ENCODE measurements around the gene FAM219A.
"Not testable (repeated sequence)": the region's sequence is repeated elsewhere in the genome, so short reads cannot be mapped to it uniquely, and the experiment has no call there.

FAM219A gene

DNA sequence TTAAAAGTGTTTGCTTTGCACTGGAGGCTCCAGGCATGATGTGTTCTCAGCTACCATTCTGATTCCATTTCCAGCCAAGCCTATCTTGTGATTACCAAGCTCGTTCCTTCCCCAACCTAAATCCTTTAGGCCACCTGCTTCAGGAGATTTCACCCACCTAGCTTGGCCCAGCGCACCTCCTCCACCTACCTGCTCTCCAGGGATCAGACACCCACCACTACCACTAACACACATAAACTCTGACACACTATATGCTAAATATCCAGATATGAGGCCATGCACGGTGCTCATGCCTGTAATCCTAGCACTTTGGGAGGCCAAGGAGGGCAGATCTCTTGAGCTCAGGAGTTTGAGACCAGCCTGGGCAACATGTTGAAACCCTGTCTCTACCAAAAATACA is 84.0 kb downstream of the FAM219A start:
- DNase-seq: no peak

- DNase-seq: no peak
Observed at GRCh38 chr9:34373749-34374148, 84.6 kb downstream of the FAM219A start.

DNA sequence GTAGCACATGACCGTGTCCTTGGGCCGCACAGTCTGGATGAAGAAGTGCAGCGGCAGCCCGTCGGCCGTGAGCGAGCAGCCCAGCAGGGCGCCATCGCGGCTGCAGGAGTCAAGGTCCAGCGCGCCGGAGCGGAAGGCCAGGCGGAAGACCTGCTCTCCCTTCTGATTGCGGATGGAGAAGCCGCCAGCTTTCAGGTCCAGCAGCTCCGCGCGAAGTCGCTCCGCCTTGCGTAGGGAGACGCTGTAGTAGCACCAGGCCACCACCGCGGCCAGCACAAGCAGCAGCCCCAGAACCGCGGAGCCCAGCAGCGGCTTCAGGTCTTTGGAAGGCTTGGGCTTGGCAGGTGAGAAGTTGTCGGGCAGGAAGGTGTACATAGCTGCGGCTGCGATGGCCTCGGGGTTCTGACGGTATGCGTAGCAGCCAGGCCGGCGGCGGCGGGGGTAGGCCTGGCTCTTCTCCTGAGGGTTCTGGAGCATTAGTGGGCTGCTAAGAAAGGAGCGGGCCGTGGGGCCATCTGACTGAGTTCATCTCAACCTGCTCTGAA is 85.8 kb downstream of the FAM219A start:
- no peak for DNase-seq

GRCh38 chr9:34371886-34372466 is 86.4 kb downstream of the FAM219A start:
- no peak for DNase-seq

DNA sequence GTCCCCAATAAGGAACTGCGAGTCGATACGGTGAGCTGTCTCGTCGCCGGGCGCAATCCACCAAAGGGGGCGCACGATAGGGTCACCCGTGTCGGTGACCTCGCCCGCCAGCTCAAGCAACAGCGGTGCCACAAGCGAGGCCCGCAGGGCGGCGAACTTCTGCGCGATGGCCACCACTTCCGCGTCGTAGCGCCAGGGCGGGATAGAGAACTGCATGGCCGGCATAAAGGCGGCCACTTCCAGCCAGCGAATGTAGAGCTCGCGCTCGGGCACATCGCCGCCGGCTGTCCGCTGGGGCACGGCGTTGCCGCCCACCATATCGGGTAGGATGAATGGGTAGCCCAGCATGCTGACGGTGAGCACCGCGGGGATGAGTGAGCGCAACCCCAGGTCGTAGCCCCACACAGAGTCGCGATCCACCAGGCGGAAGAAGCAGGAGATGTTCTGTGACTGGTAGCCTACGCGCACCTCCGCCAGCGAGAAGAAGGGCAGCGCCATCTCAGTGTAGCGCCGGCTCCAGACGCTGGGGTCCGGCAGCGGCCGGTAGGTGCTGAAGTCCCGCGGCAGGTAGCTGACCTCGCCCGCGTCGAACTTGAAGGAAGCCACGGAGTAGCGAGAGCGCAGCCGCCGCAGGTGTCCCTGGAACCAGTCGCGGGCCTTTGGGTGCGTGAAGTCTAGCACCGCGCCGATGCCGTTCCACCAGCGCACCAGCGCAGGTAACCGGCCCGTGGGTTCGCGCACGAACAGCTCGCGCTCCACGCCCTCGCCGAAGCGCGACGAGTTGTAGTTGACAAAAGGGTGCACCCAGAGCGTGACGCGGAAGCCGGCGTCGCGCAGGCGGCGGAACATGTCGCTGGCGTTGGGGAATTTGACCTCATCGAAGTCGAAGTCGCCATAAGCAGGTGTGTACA is 87.1 kb downstream of the FAM219A start:
- no peak for DNase-seq

- DNase-seq: no peak
Observed at GRCh38 chr9:34370335-34370969, 87.9 kb downstream of the FAM219A start.

DNA sequence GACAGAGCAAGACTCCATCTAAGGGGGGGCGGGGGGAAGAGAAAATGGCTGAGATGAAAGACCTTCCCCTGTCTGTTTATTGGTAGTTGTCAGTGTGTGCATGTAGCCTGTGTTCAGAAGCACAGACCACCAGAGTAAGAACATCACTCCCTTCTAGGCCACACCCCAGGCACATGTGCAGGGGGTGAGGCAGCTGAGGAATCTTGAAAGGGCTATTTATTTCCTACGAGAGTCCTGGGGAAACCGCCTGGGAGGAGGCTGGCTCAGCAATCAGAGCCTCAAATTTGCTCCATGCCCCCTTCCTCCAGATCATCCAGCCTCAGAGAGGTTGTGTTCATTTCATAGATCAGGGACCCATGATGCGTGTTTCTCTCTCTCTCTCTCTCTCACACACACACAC is 88.7 kb downstream of the FAM219A start:
- no peak for DNase-seq

GRCh38 chr9:34368796-34369195 is 89.6 kb downstream of the FAM219A start:
- not testable (repeated sequence) for DNase-seq

DNA sequence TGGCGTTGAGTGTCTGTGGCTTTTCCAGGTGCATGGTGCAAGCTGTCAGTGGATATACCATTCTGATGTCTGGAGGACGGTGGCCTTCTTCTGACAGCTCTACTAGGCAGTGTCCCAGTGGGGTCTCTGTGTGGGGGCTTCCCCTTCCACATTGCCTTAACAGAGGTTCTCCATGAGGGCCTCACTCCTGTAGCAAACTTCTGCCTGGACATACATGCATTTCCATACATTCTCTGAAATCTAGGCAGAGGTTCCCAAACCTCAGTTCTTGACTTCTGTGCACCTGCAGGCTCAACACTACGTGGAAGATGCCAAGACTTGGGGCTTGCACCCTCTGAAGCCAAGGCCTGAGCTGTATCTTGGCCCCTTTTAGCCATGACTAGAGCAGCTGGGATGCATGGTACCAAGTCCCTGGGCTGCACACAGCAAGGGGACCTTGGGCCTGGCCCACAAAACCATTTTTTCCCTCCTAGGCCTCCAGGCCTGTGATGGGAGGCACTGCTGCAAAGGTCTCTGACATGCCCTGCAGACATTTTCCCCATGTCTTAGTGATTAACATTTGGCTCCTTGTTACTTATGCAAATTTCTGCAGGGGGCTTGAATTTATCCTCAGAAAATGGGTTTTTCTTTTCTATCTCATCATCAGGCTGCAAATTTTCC is 90.5 kb downstream of the FAM219A start:
- not testable (repeated sequence) for DNase-seq

- no peak for DNase-seq
Observed at GRCh38 chr9:34366365-34366764, 92.0 kb downstream of the FAM219A start.

GRCh38 chr9:34365282-34365681 is 93.1 kb downstream of the FAM219A start:
- no peak for DNase-seq

GRCh38 chr9:34363619-34364351 is 94.6 kb downstream of the FAM219A start:
- no peak for DNase-seq

- no peak for DNase-seq
Observed at GRCh38 chr9:34362614-34363214, 95.7 kb downstream of the FAM219A start.

DNA sequence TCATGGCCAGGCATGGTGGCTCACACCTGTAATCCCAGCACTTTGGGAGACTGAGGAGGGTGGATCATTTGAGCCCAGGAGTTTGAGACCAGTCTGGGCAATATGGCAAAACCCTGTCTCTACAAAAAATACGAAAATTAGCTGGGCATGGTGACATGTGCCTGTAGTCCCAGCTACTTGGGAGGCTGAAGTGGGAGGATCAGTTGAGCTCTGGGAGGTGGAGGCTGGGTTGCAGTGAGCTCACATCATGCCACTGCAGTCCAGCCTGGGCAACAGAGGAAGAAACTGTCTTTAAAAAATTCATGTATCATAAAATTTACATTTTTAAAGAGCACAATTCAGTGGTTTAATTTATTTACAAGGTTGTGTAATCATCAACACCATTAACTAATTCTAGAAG is 105.4 kb downstream of the FAM219A start:
- DNase-seq: not testable (repeated sequence)

GRCh38 chr9:34352122-34352652 is 106.2 kb downstream of the FAM219A start:
- DNase-seq: not testable (repeated sequence)

GRCh38 chr9:34349324-34349723 is 109.0 kb downstream of the FAM219A start:
- DNase-seq: no peak
